ENCODE results near the gene KLHL29. TPM values are rescaled to one million over a fixed set of nuclear protein-coding genes. Genes with fewer than 3 reads are reported as not detected.

The KLHL29 gene
- polyA plus RNA-seq, 3 donors, result 0.03 TPM; not detected in 2

DNA sequence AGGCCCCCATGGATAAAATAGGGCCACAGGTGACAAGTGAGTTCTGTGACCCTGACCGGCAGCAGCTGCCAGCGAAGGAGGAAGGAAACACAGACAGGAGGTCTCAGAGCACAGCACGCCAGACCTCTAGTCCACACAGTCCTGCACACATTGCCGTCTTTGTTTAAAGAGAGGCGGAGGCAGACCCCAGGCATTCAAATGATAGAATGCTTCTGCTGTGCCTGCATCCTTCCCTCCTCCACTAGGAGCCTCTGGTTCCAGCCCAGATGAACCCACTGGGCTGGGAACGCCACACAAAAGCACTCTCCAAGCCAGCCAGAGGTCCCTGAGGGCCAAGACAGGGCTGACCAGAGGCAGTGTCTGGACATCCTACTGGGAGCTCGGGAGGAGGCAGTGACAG, 118.7 kb downstream of the KLHL29 start:
- WGBS (ENCODE audit: insufficient coverage), result 4% methylated on average over 5 of the region's 7 CpGs
- Histone ChIP-seq H3K27ac (ENCODE audit: low read depth in 1 of 2, low read length in 2 of 2) (no peak overlapping the region), H3K27me3 (ENCODE audit: control insufficient read depth in 2 of 2, insufficient read depth in 2 of 2, low read length in 2 of 2) (peaks cover 0 to 31% of the 10 kb centered on the region in 2 donors), H3K79me2 (ENCODE audit: insufficient read depth, low read length) (no peaks in the 10 kb centered on the region), H3K4me1 (ENCODE audit: control insufficient read depth in 1 of 2, insufficient read depth in 2 of 2, low read length in 2 of 2) (peaks cover 29 to 32% of the 10 kb centered on the region in 2 donors), H3K9ac (ENCODE audit: insufficient read depth, low read length, poor library complexity, severe bottlenecking) (no peak overlapping the region), H3K4me2 (replicated peaks; ENCODE audit: extremely low read depth, low read length, poor library complexity, severe bottlenecking) (no peak overlapping the region), H4K20me1 (ENCODE audit: insufficient read depth, low read length) (no peaks in the 10 kb centered on the region), H3K9me3 (replicated peaks in 1 of 2; ENCODE audit: control insufficient read depth in 1 of 2, insufficient read depth in 1 of 2, low read length in 2 of 2) (no peaks in the 10 kb centered on the region), H3K4me3 (replicated peaks in 1 of 3; ENCODE audit: low read depth in 2 of 3, low read length in 3 of 3) (no peak overlapping the region), H2AFZ (ENCODE audit: insufficient read depth, low read depth, low read length, poor library complexity, severe bottlenecking) (no peak overlapping the region), H3K36me3 (replicated peaks in 1 of 2; ENCODE audit: control insufficient read depth in 1 of 2, insufficient read depth in 2 of 2, low read length in 2 of 2) (no peaks in the 10 kb centered on the region)
- H3K27ac Mint-ChIP-seq, result no peak overlapping the region
- intact Hi-C loops (cut with micrococcal nuclease), result no loop called here
- no peak for DNase-seq
- H3K4me3 Mint-ChIP-seq, result no peak overlapping the region
- H3K27me3 Mint-ChIP-seq (ENCODE audit: low read depth in 3 of 3), result peaks cover 29 to 63% (median 60%) of the 10 kb centered on the region in 3 donors
- peaks cover 34% of the 10 kb centered on the region for H3K4me1 Mint-ChIP-seq
- no peaks in the 10 kb centered on the region for H3K36me3 Mint-ChIP-seq
- TF ChIP-seq, protein P1, sequence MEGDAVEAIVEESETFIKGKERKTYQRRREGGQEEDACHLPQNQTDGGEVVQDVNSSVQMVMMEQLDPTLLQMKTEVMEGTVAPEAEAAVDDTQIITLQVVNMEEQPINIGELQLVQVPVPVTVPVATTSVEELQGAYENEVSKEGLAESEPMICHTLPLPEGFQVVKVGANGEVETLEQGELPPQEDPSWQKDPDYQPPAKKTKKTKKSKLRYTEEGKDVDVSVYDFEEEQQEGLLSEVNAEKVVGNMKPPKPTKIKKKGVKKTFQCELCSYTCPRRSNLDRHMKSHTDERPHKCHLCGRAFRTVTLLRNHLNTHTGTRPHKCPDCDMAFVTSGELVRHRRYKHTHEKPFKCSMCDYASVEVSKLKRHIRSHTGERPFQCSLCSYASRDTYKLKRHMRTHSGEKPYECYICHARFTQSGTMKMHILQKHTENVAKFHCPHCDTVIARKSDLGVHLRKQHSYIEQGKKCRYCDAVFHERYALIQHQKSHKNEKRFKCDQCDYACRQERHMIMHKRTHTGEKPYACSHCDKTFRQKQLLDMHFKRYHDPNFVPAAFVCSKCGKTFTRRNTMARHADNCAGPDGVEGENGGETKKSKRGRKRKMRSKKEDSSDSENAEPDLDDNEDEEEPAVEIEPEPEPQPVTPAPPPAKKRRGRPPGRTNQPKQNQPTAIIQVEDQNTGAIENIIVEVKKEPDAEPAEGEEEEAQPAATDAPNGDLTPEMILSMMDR (IDR thresholded peaks at IDR 0.05), result no peak
- H3K9me3 Mint-ChIP-seq, result peaks cover 0 to 1% (median 0%) of the 10 kb centered on the region in 7 donors

GRCh38 chr2:23504591-23504990, 119.6 kb downstream of the KLHL29 start:
- H3K4me3 Mint-ChIP-seq, result no peak overlapping the region
- Histone ChIP-seq H3K4me1 (ENCODE audit: control insufficient read depth in 1 of 2, insufficient read depth in 2 of 2, low read length in 2 of 2) (peaks cover 21 to 23% of the 10 kb centered on the region in 2 donors), H3K9ac (ENCODE audit: insufficient read depth, low read length, poor library complexity, severe bottlenecking) (no peak overlapping the region), H3K79me2 (ENCODE audit: insufficient read depth, low read length) (no peaks in the 10 kb centered on the region), H3K27ac (ENCODE audit: low read depth in 1 of 2, low read length in 2 of 2) (no peak overlapping the region), H3K27me3 (ENCODE audit: control insufficient read depth in 2 of 2, insufficient read depth in 2 of 2, low read length in 2 of 2) (peaks cover 0 to 22% of the 10 kb centered on the region in 2 donors), H3K9me3 (replicated peaks in 1 of 2; ENCODE audit: control insufficient read depth in 1 of 2, insufficient read depth in 1 of 2, low read length in 2 of 2) (no peaks in the 10 kb centered on the region), H3K36me3 (replicated peaks in 1 of 2; ENCODE audit: control insufficient read depth in 1 of 2, insufficient read depth in 2 of 2, low read length in 2 of 2) (no peaks in the 10 kb centered on the region), H3K4me3 (replicated peaks in 1 of 3; ENCODE audit: low read depth in 2 of 3, low read length in 3 of 3) (no peak overlapping the region), H3K4me2 (replicated peaks; ENCODE audit: extremely low read depth, low read length, poor library complexity, severe bottlenecking) (no peak overlapping the region), H4K20me1 (ENCODE audit: insufficient read depth, low read length) (no peaks in the 10 kb centered on the region), H2AFZ (ENCODE audit: insufficient read depth, low read depth, low read length, poor library complexity, severe bottlenecking) (no peak overlapping the region)
- intact Hi-C loops (cut with micrococcal nuclease), result no loop called here
- peaks cover 26 to 60% (median 56%) of the 10 kb centered on the region in 3 donors for H3K27me3 Mint-ChIP-seq (ENCODE audit: low read depth in 3 of 3)
- WGBS (ENCODE audit: insufficient coverage), result 93% methylated on average over 4 of the region's 8 CpGs
- H3K36me3 Mint-ChIP-seq, result no peaks in the 10 kb centered on the region
- DNase-seq, result no peak
- H3K9me3 Mint-ChIP-seq, result peaks cover 0 to 1% (median 0%) of the 10 kb centered on the region in 7 donors
- TF ChIP-seq, protein P1 (IDR thresholded peaks at IDR 0.05), result no peak
- H3K27ac Mint-ChIP-seq, result no peak overlapping the region
- H3K4me1 Mint-ChIP-seq, result peaks cover 28% of the 10 kb centered on the region
